Thoracic aorta (tissue), 2 donors: ENCODE measurements around the gene OR4K13. TPM values are rescaled to one million over a fixed set of nuclear protein-coding genes. Genes with fewer than 3 reads are reported as not detected.

Experiments
- ATAC-seq: fragments of 150-250 bp; one replicate; pipeline ENCODE4 v1.8.0; 2017; ENCODE audit warnings: low read depth; ENCODE audit not compliant: insufficient number of reproducible peaks, low FRiP score
- DNase-seq: peaks from one replicate; pipeline ENCODE4 v3.0.0-alpha.2; 2020; ENCODE audit warnings: low spot score
- H3K27ac ChIP-seq, 2 donors: fragments of 200-600 bp; sonication (generic); 1 replicate in 1 of 2; 2 replicates in 1 of 2; pipeline ENCODE4 v1.5.1; 2016; ENCODE audit warnings: mild to moderate bottlenecking in 2 of 2, moderate library complexity in 2 of 2
- H3K27me3 ChIP-seq: fragments of 200-600 bp; sonication (generic); replicated peaks from 2 replicates; pipeline ENCODE4 v1.6.0; 2016; ENCODE audit warnings: mild to moderate bottlenecking; ENCODE audit not compliant: insufficient read depth
- H3K36me3 ChIP-seq: fragments of 200-600 bp; sonication (generic); one replicate; pipeline ENCODE4 v1.5.1; 2016
- H3K4me1 ChIP-seq, 2 donors: fragments of 200-600 bp; sonication (generic); 1 replicate in 1 of 2; 2 replicates in 1 of 2; pipeline versions ENCODE4 v1.5.1 to v1.6.0; 2016; ENCODE audit warnings: low read depth in 2 of 2, mild to moderate bottlenecking in 1 of 2; ENCODE audit not compliant: control insufficient read depth in 1 of 2
- H3K4me3 ChIP-seq: fragments of 200-600 bp; sonication (generic); 2 replicates; pipeline ENCODE4 v1.5.1; 2016; ENCODE audit warnings: mild to moderate bottlenecking
- H3K9me3 ChIP-seq: fragments of 200-600 bp; sonication (generic); 2 replicates; pipeline ENCODE4 v1.5.1; 2016
- total RNA-seq, 2 donors: library from RNA; depleted of rRNA; stranded (reverse); fragments of >200 nt; gene quantifications; one replicate each; pipeline versions ENCODE4 v1.1.0 to v1.2.3, GENCODE V29; 2016
- TF ChIP-seq, protein P1 (sequence below): fragments of 200-600 bp; sonication (generic); IDR thresholded peaks from one replicate; pipeline ENCODE4 v1.5.1; 2019; ENCODE audit warnings: antibody characterized with exemption

The OR4K13 gene
- total RNA-seq, 2 donors from 2014 or later, result not detected

- no peaks in the 10 kb centered on the region for H3K27me3 ChIP-seq
- H3K4me1 ChIP-seq, result no peaks in the 10 kb centered on the region
- no peak overlapping the region for H3K27ac ChIP-seq
- no peaks in the 10 kb centered on the region for H3K9me3 ChIP-seq
- ATAC-seq (no peak), DNase-seq (no peak)
- no peaks in the 10 kb centered on the region for H3K36me3 ChIP-seq
- H3K4me3 ChIP-seq, result no peak overlapping the region
- TF ChIP-seq, protein P1, sequence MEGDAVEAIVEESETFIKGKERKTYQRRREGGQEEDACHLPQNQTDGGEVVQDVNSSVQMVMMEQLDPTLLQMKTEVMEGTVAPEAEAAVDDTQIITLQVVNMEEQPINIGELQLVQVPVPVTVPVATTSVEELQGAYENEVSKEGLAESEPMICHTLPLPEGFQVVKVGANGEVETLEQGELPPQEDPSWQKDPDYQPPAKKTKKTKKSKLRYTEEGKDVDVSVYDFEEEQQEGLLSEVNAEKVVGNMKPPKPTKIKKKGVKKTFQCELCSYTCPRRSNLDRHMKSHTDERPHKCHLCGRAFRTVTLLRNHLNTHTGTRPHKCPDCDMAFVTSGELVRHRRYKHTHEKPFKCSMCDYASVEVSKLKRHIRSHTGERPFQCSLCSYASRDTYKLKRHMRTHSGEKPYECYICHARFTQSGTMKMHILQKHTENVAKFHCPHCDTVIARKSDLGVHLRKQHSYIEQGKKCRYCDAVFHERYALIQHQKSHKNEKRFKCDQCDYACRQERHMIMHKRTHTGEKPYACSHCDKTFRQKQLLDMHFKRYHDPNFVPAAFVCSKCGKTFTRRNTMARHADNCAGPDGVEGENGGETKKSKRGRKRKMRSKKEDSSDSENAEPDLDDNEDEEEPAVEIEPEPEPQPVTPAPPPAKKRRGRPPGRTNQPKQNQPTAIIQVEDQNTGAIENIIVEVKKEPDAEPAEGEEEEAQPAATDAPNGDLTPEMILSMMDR, result no peak
These were observed 42.4 kb downstream of the OR4K13 start for GRCh38 chr14:19993438-19993837.

Other genes with a start within 250 kb of the OR4K13 start
- gene OR4N2, start 232.3 kb downstream of the OR4K13 start, total RNA-seq, result not detected
- gene OR4K2, start 160.9 kb downstream of the OR4K13 start, total RNA-seq, result not detected
- gene OR4K5, start 115.4 kb downstream of the OR4K13 start, total RNA-seq, result not detected
- not detected for gene OR4K1, start 105.1 kb downstream of the OR4K13 start, total RNA-seq
- gene OR4K15, start 60.4 kb downstream of the OR4K13 start, total RNA-seq, result not detected
- not detected for gene OR4Q2, start 33.9 kb downstream of the OR4K13 start, total RNA-seq
- gene OR4K14, start 16.7 kb downstream of the OR4K13 start, total RNA-seq, result not detected
- gene OR4L1, start 24.0 kb upstream of the OR4K13 start, total RNA-seq, result not detected
- not detected for gene OR4K17, start 74.7 kb upstream of the OR4K13 start, total RNA-seq
- not detected for gene OR4N5, start 102.8 kb upstream of the OR4K13 start, total RNA-seq
- not detected for gene OR11G2, start 154.9 kb upstream of the OR4K13 start, total RNA-seq
- gene OR11H6, start 187.7 kb upstream of the OR4K13 start, total RNA-seq, result not detected
- not detected for gene OR11H7, start 192.9 kb upstream of the OR4K13 start, total RNA-seq
- not detected for gene OR11H4, start 203.2 kb upstream of the OR4K13 start, total RNA-seq